ACC112 (cell line): ENCODE data around the gene FSCN2.
"Not testable (repeated sequence)": the region's sequence is repeated elsewhere in the genome, so short reads cannot be mapped to it uniquely, and the experiment has no call there.

Source experiments
- H2AFZ ChIP-seq: fragments of 200-600 bp; sonication (generic); one replicate; pipeline ENCODE4 v1.6.0; 2017; ENCODE audit warnings: antibody characterized with exemption, low read length; ENCODE audit not compliant: unreplicated experiment
- H3K27ac ChIP-seq: fragments of 200-600 bp; sonication (generic); 2 replicates; pipeline ENCODE4 v1.5.1; 2014; ENCODE audit warnings: low read depth, mild to moderate bottlenecking, antibody characterized with exemption, low read length, moderate library complexity
- H3K27me3 ChIP-seq: fragments of 200-600 bp; sonication (generic); 2 replicates; pipeline ENCODE4 v1.6.1; 2014; ENCODE audit warnings: mild to moderate bottlenecking, antibody characterized with exemption, low read length, moderate library complexity, mixed read lengths; ENCODE audit not compliant: insufficient read depth
- H3K36me3 ChIP-seq: fragments of 200-600 bp; sonication (generic); 2 replicates; pipeline ENCODE4 v1.6.1; 2016; ENCODE audit warnings: mild to moderate bottlenecking, antibody characterized with exemption, low read length, moderate library complexity, mixed read lengths; ENCODE audit not compliant: insufficient read depth
- H3K4me1 ChIP-seq: fragments of 200-600 bp; sonication (generic); one replicate; pipeline ENCODE4 v1.6.1; 2016; ENCODE audit warnings: low read length, mixed read lengths; ENCODE audit not compliant: insufficient read depth, unreplicated experiment, control insufficient read depth
- H3K4me3 ChIP-seq: fragments of 200-600 bp; sonication (generic); 2 replicates; pipeline ENCODE4 v1.5.1; 2014; ENCODE audit warnings: mild to moderate bottlenecking, low read depth, low read length
- H3K79me2 ChIP-seq: fragments of 200-600 bp; sonication (generic); one replicate; pipeline ENCODE4 v1.6.0; 2016; ENCODE audit warnings: low read length; ENCODE audit not compliant: control insufficient read depth, unreplicated experiment, insufficient read depth

FSCN2 gene

DNA sequence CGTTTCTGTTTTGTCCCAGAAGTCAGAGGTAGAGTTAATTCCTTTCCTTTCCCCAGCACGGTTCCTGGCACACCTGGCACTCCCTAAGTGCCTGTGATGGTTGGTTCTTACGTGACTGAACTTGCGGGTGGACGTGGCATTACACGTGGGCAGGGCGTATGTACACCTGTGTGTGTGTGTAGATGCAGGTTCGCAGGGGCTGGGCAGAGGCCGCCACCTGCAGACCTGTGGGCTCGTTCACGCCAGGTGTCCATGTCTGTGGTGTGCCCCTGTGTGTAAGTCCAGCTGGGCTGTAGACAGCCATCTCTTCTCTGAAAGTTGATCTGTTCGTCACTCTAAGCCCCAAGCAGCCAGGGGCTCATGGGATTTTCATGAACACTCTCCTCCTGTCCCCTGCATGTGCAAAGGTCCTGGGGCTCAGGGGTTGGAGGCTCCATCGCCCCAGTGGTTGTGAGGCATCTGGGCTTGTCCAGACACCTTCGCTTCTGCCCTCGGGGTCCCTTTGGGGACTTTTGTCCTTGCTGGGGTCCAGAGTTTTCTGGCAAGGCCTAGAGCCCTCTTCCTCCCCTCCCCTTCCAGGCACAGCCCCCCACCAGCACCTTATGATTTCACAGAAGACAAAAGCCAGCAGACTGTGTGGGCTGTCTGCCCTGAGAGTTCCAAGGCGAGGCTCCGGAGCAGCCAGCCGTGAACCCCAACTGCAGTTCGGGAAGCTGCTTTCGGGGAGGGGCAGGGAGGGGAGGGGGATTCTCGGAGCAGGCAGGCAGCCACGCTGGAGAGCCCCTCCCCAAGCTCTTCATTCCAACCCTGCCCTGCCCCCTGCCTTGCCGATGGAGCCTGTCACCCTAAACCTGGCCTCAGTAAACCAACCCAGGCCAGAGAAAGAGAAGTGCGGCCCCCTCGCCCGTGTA is 5.4 kb upstream of the FSCN2 start:
- peaks cover 1% of the 10 kb centered on the region for H3K79me2 ChIP-seq
- H3K36me3 ChIP-seq: no peaks in the 10 kb centered on the region
- no peaks in the 10 kb centered on the region for H3K27me3 ChIP-seq
- peaks cover 22% of the 10 kb centered on the region for H3K4me1 ChIP-seq
- H3K4me3 ChIP-seq: no peak overlapping the region
- no peak overlapping the region for H2AFZ ChIP-seq
- no peak overlapping the region for H3K27ac ChIP-seq

DNA sequence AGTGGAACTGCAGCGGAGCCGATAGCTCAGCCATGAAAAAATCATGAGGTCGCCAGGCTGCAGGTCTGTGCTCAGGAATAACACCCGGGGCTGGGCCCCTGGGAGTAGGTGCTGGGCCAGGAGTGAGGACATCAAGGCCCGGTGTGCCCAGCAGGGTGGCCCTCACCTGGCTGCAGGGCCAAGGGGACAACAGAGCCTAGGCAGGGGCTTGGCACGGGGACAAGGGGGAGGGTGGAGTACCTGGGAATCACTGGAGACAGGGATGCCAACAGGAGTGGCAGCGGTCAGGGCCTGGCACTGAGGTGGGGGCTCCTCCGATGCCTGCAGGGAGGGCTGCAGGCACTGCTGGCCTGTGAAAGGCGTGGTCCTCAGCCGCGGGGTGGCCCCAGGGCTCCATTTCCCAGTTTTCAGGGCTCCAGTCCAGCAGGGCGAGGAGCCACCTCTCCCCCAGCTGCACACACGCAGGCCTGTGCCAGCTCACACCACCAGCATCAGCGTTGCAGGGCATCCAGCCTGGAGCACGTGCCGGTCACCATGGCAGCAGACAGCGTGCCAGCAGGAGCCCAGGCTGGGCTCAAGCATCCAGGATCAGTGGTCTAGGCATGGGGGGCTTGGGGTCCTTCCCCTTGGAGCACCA is 4.7 kb upstream of the FSCN2 start:
- Histone ChIP-seq H3K4me3 (no peak overlapping the region), H3K27me3 (no peaks in the 10 kb centered on the region), H3K36me3 (no peaks in the 10 kb centered on the region), H3K27ac (no peak overlapping the region), H3K4me1 (peaks cover 16% of the 10 kb centered on the region), H3K79me2 (no peaks in the 10 kb centered on the region), H2AFZ (no peak overlapping the region)

DNA sequence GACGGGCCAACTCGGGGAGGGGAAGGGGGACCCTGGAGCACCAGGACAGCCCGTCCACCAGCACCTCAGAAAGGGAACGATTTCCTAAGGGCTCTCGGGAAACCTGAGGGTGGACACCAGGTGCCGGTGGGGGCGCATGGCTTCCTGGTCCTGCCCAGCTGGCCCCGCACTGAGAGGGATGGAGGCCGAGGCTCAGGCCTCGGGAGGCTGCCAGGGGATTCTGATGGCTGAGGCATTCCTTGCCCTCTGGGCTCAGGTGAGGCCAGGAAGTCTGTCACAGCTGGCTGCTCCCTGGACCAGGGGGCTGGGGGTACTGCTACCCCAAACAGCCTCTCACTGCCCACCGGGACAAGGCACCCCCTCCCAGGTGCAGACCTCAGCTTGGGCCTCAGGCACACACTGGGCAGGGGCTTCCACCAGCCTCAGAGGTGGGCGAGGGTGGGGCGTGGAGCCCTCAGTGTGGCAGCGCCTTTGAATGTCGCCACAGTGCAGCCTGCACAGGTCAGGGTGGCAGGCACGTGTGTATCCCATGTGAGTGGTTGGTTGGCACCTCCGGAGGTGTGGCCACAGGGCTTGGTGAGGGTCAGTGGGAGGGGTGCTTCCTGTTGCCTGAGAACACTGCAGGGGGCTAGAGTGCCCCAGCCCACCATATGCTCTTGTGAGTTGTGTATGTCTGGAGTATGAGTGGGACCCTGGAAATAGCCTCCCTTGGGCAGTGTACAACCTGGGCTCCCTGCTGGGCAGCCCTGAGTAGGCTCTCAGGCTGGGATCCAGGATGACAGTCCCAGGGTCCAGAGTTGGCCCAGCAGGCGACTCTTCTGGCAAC is 3.9 kb upstream of the FSCN2 start:
- Histone ChIP-seq H3K27me3 (0 out of 2 replicates have a peak, but pooled peaks cover 1% of the 10 kb centered on the region), H3K27ac (no peak overlapping the region)

DNA sequence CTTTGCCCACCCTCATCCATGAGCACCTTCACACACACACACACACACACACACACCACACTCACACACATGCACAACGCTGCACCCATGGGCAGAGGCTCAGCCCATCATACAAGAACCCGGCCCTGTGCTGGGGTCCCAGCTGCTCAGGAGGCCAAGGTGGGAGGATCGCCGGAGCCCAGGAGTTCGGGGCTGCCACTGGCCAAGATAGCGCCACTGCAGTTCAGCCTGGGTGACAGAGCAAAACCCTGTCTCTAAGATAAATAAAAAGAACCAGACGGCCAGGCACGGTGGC is 3.4 kb upstream of the FSCN2 start:
- peaks cover 8% of the 10 kb centered on the region for H3K4me1 ChIP-seq
- no peak overlapping the region for H3K27ac ChIP-seq
- no peak overlapping the region for H2AFZ ChIP-seq
- H3K4me3 ChIP-seq: no peak overlapping the region
- 0 out of 2 replicates have a peak, but pooled peaks cover 3% of the 10 kb centered on the region for H3K27me3 ChIP-seq
- no peaks in the 10 kb centered on the region for H3K79me2 ChIP-seq
- H3K36me3 ChIP-seq: no peaks in the 10 kb centered on the region

More for the DNA sequence above, 3.9 kb upstream of the FSCN2 start:
- Histone ChIP-seq H3K4me1 (peaks cover 9% of the 10 kb centered on the region), H2AFZ (no peak overlapping the region), H3K4me3 (no peak overlapping the region), H3K79me2 (no peaks in the 10 kb centered on the region), H3K36me3 (no peaks in the 10 kb centered on the region)

DNA sequence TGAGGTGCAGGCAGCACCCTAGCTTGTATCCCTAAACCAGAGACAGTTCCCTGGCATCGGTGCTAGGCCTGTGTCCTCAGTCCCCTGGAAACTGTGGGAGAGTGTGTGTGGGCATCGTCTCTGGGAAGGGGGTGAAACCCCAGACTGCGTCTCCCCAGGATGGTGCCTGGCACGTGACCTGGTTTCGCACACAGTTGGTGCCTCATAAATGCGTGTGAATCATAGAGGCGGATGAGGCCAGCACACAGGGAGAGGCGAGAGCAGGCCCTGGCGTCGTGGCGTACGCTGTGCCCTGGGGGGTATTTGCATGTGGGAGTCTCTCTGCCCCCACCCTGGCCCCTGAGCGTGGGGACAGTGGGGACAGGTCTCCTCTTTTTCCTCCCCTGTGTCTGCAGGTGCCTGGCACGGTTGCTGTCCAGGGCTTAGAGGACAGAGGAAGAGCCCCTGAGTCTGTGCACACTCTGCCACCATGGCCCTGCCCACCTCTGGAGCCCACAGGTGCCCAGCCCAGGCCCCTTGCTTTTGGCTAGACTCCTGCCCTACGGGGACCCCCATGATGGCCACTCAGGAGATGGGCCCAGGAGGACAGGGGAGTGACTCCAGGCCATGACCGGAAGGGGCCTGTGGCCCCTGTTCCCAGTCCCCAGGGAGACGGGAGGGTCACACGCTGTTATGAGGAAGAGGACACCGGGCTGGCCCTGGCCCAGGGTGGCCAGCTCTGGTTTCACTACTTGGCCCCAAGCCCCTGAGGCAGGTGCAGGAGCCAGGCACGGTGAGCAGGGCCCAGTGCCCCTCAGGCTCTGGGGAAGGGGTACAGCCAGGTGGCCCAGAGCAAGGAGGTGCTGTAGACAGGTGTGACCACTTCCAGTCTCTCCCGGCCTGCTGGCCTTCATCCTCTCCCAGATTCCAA is 1.3 kb upstream of the FSCN2 start:
- Histone ChIP-seq H3K36me3 (no peaks in the 10 kb centered on the region), H2AFZ (no peak overlapping the region), H3K4me1 (peaks cover 8% of the 10 kb centered on the region), H3K4me3 (no peak overlapping the region), H3K79me2 (no peaks in the 10 kb centered on the region), H3K27ac (no peak overlapping the region), H3K27me3 (0 out of 2 replicates have a peak, but pooled peaks cover 3% of the 10 kb centered on the region)

DNA sequence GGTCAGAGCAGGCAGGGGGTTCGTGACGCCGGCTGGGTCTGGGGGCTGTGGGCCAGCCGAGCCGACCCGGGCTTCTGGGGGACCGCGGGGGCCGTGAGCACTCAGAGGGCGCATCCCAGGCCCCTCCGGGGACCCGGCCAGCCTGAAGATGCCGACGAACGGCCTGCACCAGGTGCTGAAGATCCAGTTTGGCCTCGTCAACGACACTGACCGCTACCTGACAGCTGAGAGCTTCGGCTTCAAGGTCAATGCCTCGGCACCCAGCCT is 140 bp downstream of the FSCN2 start:
- Histone ChIP-seq H2AFZ (no peak overlapping the region), H3K4me3 (no peak overlapping the region), H3K4me1 (peaks cover 6% of the 10 kb centered on the region), H3K79me2 (no peaks in the 10 kb centered on the region), H3K36me3 (no peaks in the 10 kb centered on the region), H3K27ac (no peak overlapping the region), H3K27me3 (0 out of 2 replicates have a peak, but pooled peaks cover 3% of the 10 kb centered on the region)

DNA sequence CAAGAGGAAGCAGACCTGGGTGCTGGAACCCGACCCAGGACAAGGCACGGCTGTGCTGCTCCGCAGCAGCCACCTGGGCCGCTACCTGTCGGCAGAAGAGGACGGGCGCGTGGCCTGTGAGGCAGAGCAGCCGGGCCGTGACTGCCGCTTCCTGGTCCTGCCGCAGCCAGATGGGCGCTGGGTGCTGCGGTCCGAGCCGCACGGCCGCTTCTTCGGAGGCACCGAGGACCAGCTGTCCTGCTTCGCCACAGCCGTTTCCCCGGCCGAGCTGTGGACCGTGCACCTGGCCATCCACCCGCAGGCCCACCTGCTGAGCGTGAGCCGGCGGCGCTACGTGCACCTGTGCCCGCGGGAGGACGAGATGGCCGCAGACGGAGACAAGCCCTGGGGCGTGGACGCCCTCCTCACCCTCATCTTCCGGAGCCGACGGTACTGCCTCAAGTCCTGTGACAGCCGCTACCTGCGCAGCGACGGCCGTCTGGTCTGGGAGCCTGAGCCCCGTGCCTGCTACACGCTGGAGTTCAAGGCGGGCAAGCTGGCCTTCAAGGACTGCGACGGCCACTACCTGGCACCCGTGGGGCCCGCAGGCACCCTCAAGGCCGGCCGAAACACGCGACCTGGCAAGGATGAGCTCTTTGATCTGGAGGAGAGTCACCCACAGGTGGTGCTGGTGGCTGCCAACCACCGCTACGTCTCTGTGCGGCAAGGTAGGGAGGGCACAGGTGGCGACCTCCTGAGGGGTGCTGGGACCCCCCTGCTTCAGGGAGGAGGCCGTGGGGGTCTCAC is 667 bp downstream of the FSCN2 start:
- Histone ChIP-seq H3K36me3 (no peaks in the 10 kb centered on the region), H3K27ac (no peak overlapping the region), H3K4me3 (no peak overlapping the region), H3K4me1 (peaks cover 1% of the 10 kb centered on the region), H3K79me2 (no peaks in the 10 kb centered on the region), H3K27me3 (0 out of 2 replicates have a peak, but pooled peaks cover 3% of the 10 kb centered on the region), H2AFZ (no peak overlapping the region)

DNA sequence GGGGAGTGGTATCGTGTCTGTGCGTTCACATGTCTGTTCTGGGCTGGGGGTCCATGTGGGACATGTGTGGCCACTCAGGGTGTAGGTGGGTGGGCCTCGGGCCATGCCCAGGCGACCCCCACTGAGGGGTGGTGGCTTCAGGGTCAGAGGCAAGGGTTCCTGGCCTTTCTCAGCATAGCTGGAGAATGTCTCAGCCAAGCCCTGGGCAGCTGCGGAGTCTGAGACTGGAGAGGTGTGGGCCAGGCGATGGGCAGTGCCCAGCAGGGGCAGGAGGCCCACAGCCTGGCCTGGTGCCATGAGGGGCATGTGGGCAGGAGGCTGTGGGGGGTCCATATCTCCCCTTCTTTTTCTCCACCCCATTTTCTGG is 1.2 kb downstream of the FSCN2 start:
- H3K4me3 ChIP-seq: no peak overlapping the region
- H3K27me3 ChIP-seq: 0 out of 2 replicates have a peak, but pooled peaks cover 3% of the 10 kb centered on the region
- no peaks in the 10 kb centered on the region for H3K36me3 ChIP-seq
- no peak overlapping the region for H3K27ac ChIP-seq
- no peaks in the 10 kb centered on the region for H3K79me2 ChIP-seq
- H2AFZ ChIP-seq: no peak overlapping the region
- no peaks in the 10 kb centered on the region for H3K4me1 ChIP-seq

DNA sequence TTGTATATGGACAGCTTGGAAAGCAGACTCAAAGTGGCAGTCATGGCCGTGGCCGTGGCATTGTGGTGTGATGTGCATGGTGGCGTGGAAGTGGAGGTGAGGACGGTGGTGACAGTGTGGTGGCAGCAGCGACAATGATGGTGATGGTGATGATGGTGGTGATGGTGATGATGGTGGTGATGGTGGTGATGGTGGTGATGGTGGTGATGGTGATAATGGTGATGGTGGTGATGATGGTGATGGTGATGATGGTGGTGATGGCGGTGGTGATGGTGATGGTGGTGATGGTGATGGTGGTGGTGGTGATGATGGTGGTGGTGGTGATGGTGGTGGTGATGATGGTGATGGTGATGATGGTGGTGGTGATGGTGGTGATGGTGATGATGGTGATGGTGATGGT is 2.8 kb downstream of the FSCN2 start:
- H3K79me2 ChIP-seq, H3K4me1 ChIP-seq, H3K4me3 ChIP-seq, H3K36me3 ChIP-seq, H3K27me3 ChIP-seq, H3K27ac ChIP-seq, H2AFZ ChIP-seq: not testable (repeated sequence)
